MCF 10A (cell line): ENCODE data around the gene COLEC12. TPM values are rescaled to one million over a fixed set of nuclear protein-coding genes. Genes with fewer than 3 reads are reported as not detected.

Source experiments
- BruUV-seq: library from RNA; stranded (reverse); fragments of 400-500 nt; replicated peaks from 2 replicates; lab custom pipeline; 2021; lab: Mats Ljungman, UMichigan
- CTCF ChIA-PET: fragments of 300-600 bp; sonication (Branson Sonifier 250); formaldehyde crosslinking; extraction: SDS; loops from one replicate; lab custom pipeline; 2021; ENCODE audit warnings: antibody characterized with exemption, inconsistent platforms; lab: Yijun Ruan, JAX
- POLR2A ChIA-PET: fragments of 300-600, 350-650 bp; sonication (Branson Sonifier 250); formaldehyde crosslinking; extraction: SDS; loops from one replicate; lab custom pipeline; 2020; ENCODE audit warnings: antibody characterized with exemption, inconsistent platforms; lab: Yijun Ruan, JAX
- DNase-seq: peaks from one replicate; pipeline ENCODE4 v3.0.0-alpha.2; 2018; ENCODE audit not compliant: unreplicated experiment
- H3K27ac Mint-ChIP-seq: one replicate; pipeline ENCODE4 v1.8.0; 2022; ENCODE audit warnings: mild to moderate bottlenecking, low read depth, mixed read lengths; ENCODE audit not compliant: unreplicated experiment
- H3K27me3 Mint-ChIP-seq: one replicate; pipeline ENCODE4 v1.8.0; 2022; ENCODE audit warnings: mixed read lengths; ENCODE audit not compliant: insufficient read depth, unreplicated experiment
- H3K36me3 Mint-ChIP-seq: one replicate; pipeline ENCODE4 v1.8.0; 2022; ENCODE audit warnings: mild to moderate bottlenecking, moderate library complexity, mixed read lengths; ENCODE audit not compliant: insufficient read depth, unreplicated experiment
- H3K4me1 Mint-ChIP-seq: one replicate; pipeline ENCODE4 v1.8.0; 2022; ENCODE audit warnings: mixed read lengths; ENCODE audit not compliant: insufficient read depth, unreplicated experiment
- H3K4me3 Mint-ChIP-seq: one replicate; pipeline ENCODE4 v1.8.0; 2022; ENCODE audit warnings: mild to moderate bottlenecking, moderate library complexity, mixed read lengths; ENCODE audit not compliant: unreplicated experiment
- H3K9me3 Mint-ChIP-seq: one replicate; pipeline ENCODE4 v1.8.0; 2022; ENCODE audit warnings: mixed read lengths; ENCODE audit not compliant: unreplicated experiment
- intact Hi-C: fragments of 100-400 bp; cut with micrococcal nuclease; formaldehyde crosslinking; loops from 2 replicates; pipeline ENCODE4 v1.14.1; 2022
- total RNA-seq: library from RNA; stranded (reverse); gene quantifications from 2 replicates; pipeline ENCODE4 v1.2.3, GENCODE V29; 2022
- TF ChIP-seq, protein P1 (sequence below): fragments of 200-600 bp; IDR thresholded peaks from one replicate; pipeline ENCODE4 v1.8.0; 2022; ENCODE audit warnings: antibody characterized with exemption, mild to moderate bottlenecking; ENCODE audit not compliant: unreplicated experiment

The COLEC12 gene
- total RNA-seq, 1 experiment from 2014 or later = 0.05 TPM

DNA sequence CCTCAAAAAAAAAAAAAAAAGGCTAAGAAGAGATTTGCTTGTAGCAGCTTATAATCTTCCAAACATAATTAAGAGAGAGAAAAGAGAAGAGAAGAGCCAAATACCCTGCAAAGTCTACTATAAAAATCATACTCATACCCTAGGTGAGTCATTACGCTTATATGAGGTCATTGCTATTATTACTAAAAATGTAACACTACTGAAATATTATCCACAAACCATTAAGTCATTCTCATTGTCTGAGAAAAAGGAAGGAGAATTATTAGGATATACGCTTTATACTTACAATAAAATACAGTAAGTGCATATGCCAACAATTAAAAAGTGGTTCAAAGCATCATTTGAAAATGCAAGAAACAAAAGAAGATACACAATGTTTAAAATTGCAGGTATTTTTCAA, 66.5 kb downstream of the COLEC12 start:
- ChIA-PET CTCF (interaction anchor here (0.6 to 0.7 kb wide), 2 partner anchors 12 to 405 kb away, joined by 3 to 7 read pairs; no protein-coding TSS in a partner anchor), POLR2A (interaction anchor here (0.6 kb wide), 1 partner anchor 50 kb away, joined by 4 read pairs; no protein-coding TSS in a partner anchor)
- Mint-ChIP-seq H3K27me3 (no peaks in the 10 kb centered on the region), H3K4me3 (no peak overlapping the region), H3K36me3 (no peaks in the 10 kb centered on the region), H3K4me1 (no peaks in the 10 kb centered on the region), H3K27ac (no peak overlapping the region), H3K9me3 (peaks cover 10% of the 10 kb centered on the region)
- DNase-seq = no peak
- no TSS peak for BruUV-seq
- TF ChIP-seq, protein P1, sequence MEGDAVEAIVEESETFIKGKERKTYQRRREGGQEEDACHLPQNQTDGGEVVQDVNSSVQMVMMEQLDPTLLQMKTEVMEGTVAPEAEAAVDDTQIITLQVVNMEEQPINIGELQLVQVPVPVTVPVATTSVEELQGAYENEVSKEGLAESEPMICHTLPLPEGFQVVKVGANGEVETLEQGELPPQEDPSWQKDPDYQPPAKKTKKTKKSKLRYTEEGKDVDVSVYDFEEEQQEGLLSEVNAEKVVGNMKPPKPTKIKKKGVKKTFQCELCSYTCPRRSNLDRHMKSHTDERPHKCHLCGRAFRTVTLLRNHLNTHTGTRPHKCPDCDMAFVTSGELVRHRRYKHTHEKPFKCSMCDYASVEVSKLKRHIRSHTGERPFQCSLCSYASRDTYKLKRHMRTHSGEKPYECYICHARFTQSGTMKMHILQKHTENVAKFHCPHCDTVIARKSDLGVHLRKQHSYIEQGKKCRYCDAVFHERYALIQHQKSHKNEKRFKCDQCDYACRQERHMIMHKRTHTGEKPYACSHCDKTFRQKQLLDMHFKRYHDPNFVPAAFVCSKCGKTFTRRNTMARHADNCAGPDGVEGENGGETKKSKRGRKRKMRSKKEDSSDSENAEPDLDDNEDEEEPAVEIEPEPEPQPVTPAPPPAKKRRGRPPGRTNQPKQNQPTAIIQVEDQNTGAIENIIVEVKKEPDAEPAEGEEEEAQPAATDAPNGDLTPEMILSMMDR = no peak
- intact Hi-C loops = no loop called here

DNA sequence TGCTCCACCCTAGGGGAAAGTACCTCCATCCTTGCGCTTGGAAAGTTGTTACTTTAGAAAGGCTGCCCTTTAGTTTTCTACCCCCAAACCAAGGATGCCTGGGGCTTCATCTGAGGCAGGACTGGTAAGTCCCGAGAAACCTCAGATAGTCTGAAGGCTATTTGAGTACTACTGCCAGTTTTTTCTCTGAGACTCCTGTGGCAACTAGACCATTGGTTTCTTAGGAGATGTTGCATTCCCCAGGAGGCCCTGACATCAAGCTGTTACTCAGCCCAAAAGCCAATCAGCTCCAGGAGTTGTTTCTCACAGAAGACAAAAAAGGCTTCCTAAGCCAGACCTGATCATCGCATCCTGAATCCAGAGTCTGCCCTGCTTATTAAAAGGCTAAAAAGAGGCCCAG, 67.2 kb downstream of the COLEC12 start:
- intact Hi-C loops = no loop called here
- CTCF ChIA-PET = interaction anchor here (1.0 kb wide), 1 partner anchor 9 kb away, joined by 5 read pairs; no protein-coding TSS in a partner anchor
- no peak overlapping the region for H3K27ac Mint-ChIP-seq
- TF ChIP-seq, protein P1 = no peak
- no peaks in the 10 kb centered on the region for H3K27me3 Mint-ChIP-seq
- no TSS peak for BruUV-seq
- no peak overlapping the region for H3K4me3 Mint-ChIP-seq
- POLR2A ChIA-PET = no interaction called here
- H3K9me3 Mint-ChIP-seq = peaks cover 10% of the 10 kb centered on the region
- no peak for DNase-seq
- H3K36me3 Mint-ChIP-seq = no peaks in the 10 kb centered on the region
- H3K4me1 Mint-ChIP-seq = no peaks in the 10 kb centered on the region

DNA sequence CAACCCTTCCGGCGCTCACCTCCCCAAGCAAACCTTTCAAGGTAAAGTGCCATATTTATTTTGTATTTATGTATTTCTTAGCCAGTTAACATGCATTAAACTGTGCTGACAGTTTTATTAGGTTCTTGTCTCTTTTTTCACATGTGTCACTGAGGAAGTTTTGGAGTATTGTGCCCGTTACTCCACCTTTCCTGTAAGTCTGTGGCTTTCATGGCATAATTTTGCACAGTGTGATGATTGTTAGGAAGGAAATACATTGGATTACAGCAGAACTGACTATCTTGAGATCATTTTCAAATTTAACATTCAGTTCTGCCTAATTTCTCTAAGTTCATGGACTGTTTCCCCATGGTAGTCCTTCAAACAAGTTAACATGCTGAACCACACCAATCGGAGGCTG, 67.7 kb downstream of the COLEC12 start:
- no TSS peak for BruUV-seq
- no peak for DNase-seq
- POLR2A ChIA-PET = interaction anchor here (1.1 kb wide), 1 partner anchor 9 kb away, joined by 4 read pairs; no protein-coding TSS in a partner anchor
- intact Hi-C loops = no loop called here
- Mint-ChIP-seq H3K4me3 (no peak overlapping the region), H3K36me3 (no peaks in the 10 kb centered on the region), H3K4me1 (no peaks in the 10 kb centered on the region), H3K9me3 (peaks cover 10% of the 10 kb centered on the region), H3K27me3 (no peaks in the 10 kb centered on the region), H3K27ac (no peak overlapping the region)
- CTCF ChIA-PET = interaction anchor here (1.0 kb wide), 1 partner anchor 9 kb away, joined by 5 read pairs; no protein-coding TSS in a partner anchor
- TF ChIP-seq, protein P1 = no peak

- intact Hi-C loops = no loop called here
- Mint-ChIP-seq H3K9me3 (peaks cover 16% of the 10 kb centered on the region), H3K4me1 (no peaks in the 10 kb centered on the region), H3K27ac (no peak overlapping the region), H3K36me3 (no peaks in the 10 kb centered on the region), H3K4me3 (no peak overlapping the region), H3K27me3 (no peaks in the 10 kb centered on the region)
- no TSS peak for BruUV-seq
- TF ChIP-seq, protein P1 = no peak
- CTCF ChIA-PET = no interaction called here
- POLR2A ChIA-PET = interaction anchor here (0.6 to 1.2 kb wide), 2 partner anchors 9 to 32 kb away, joined by 3 read pairs; no protein-coding TSS in a partner anchor
- no peak for DNase-seq
These were observed 71.5 kb downstream of the COLEC12 start for GRCh38 chr18:429030-429429.
